WTC11 (cell line): ENCODE measurements around the gene DESI1. TPM values are rescaled to one million over a fixed set of nuclear protein-coding genes. Genes with fewer than 3 reads are reported as not detected.

ENCODE experiments used
- CBFB ChIP-seq: sonication (generic); formaldehyde crosslinking; IDR thresholded peaks from 2 replicates; pipeline ENCODE4 v1.8.1; 2022; ENCODE audit warnings: mild to moderate bottlenecking, low read depth, missing genetic modification reagents
- CDX4 ChIP-seq: fragments of 250-450 bp; sonication (Bioruptor Pico); IDR thresholded peaks from 2 replicates; pipeline ENCODE4 v1.9.0; 2021; ENCODE audit warnings: moderate library complexity, mild to moderate bottlenecking, inconsistent platforms, borderline replicate concordance
- CREB1 ChIP-seq: sonication (generic); formaldehyde crosslinking; IDR thresholded peaks from 2 replicates; pipeline ENCODE4 v1.8.0; 2023; ENCODE audit warnings: mild to moderate bottlenecking, missing genetic modification reagents
- CREM ChIP-seq: sonication (generic); formaldehyde crosslinking; IDR thresholded peaks from 2 replicates; pipeline ENCODE4 v1.8.1; 2022; ENCODE audit warnings: mild to moderate bottlenecking, missing genetic modification reagents, moderate library complexity
- E2F5 ChIP-seq: sonication (generic); formaldehyde crosslinking; IDR thresholded peaks from 2 replicates; pipeline ENCODE4 v1.8.1; 2022; ENCODE audit warnings: mild to moderate bottlenecking, moderate library complexity, missing genetic modification reagents
- ETV6 ChIP-seq: sonication (generic); formaldehyde crosslinking; IDR thresholded peaks from 2 replicates; pipeline ENCODE4 v1.8.1; 2022; ENCODE audit warnings: mild to moderate bottlenecking, missing genetic modification reagents
- FOXK1 ChIP-seq: sonication (generic); formaldehyde crosslinking; IDR thresholded peaks from 2 replicates; pipeline ENCODE4 v1.8.0; 2022; ENCODE audit warnings: mild to moderate bottlenecking, moderate library complexity, missing genetic modification reagents
- FOXP1 ChIP-seq: sonication (generic); formaldehyde crosslinking; IDR thresholded peaks from 2 replicates; pipeline ENCODE4 v1.8.0; 2022; ENCODE audit warnings: missing genetic modification reagents, mild to moderate bottlenecking, moderate library complexity, borderline replicate concordance
- GABPB1 ChIP-seq: sonication (generic); formaldehyde crosslinking; IDR thresholded peaks from 2 replicates; pipeline ENCODE4 v1.8.1; 2023; ENCODE audit warnings: mild to moderate bottlenecking, missing genetic modification reagents
- HMGXB4 ChIP-seq: sonication (generic); formaldehyde crosslinking; IDR thresholded peaks from 2 replicates; pipeline ENCODE4 v1.8.1; 2023; ENCODE audit warnings: mild to moderate bottlenecking, moderate library complexity, missing genetic modification reagents
- MAX ChIP-seq: sonication (generic); formaldehyde crosslinking; IDR thresholded peaks from 2 replicates; pipeline ENCODE4 v1.8.0; 2022; ENCODE audit warnings: mild to moderate bottlenecking, missing genetic modification reagents
- MXD4 ChIP-seq: fragments of 250-450 bp; sonication (Bioruptor Pico); IDR thresholded peaks from 2 replicates; pipeline ENCODE4 v1.8.0; 2021; ENCODE audit warnings: mild to moderate bottlenecking, moderate library complexity, borderline replicate concordance
- MYBL2 ChIP-seq: sonication (generic); formaldehyde crosslinking; IDR thresholded peaks from 2 replicates; pipeline ENCODE4 v1.8.1; 2023; ENCODE audit warnings: mild to moderate bottlenecking, moderate library complexity, missing genetic modification reagents
- NFE2L1 ChIP-seq: sonication (generic); formaldehyde crosslinking; IDR thresholded peaks from 2 replicates; pipeline ENCODE4 v1.8.1; 2023; ENCODE audit warnings: missing genetic modification reagents
- NR3C1 ChIP-seq: sonication (generic); formaldehyde crosslinking; conservative IDR thresholded peaks from 2 replicates; pipeline ENCODE4 v1.8.1; 2023; ENCODE audit warnings: low read depth, mild to moderate bottlenecking, missing genetic modification reagents
- SMAD4 ChIP-seq: sonication (generic); formaldehyde crosslinking; IDR thresholded peaks from 2 replicates; pipeline ENCODE4 v1.8.0; 2022; ENCODE audit warnings: mild to moderate bottlenecking, missing genetic modification reagents
- SP1 ChIP-seq: sonication (generic); formaldehyde crosslinking; conservative IDR thresholded peaks from 2 replicates; pipeline ENCODE4 v1.8.1; 2022; ENCODE audit warnings: missing genetic modification reagents
- TCF7 ChIP-seq: sonication (generic); formaldehyde crosslinking; IDR thresholded peaks from 2 replicates; pipeline ENCODE4 v1.8.0; 2022; ENCODE audit warnings: mild to moderate bottlenecking, low read depth, missing genetic modification reagents, moderate library complexity
- TEAD4 ChIP-seq: sonication (generic); formaldehyde crosslinking; IDR thresholded peaks from 2 replicates; pipeline ENCODE4 v1.8.0; 2022; ENCODE audit warnings: mild to moderate bottlenecking, missing genetic modification reagents
- ZNF425 ChIP-seq: fragments of 250-450 bp; sonication (Bioruptor Pico); conservative IDR thresholded peaks from 2 replicates; pipeline ENCODE4 v1.9.0; 2021; ENCODE audit warnings: mild to moderate bottlenecking
- total RNA-seq: library from RNA; stranded (reverse); gene quantifications from 3 replicates; pipeline ENCODE4 v1.2.3, GENCODE V29; 2021
- TF ChIP-seq, protein P1 (sequence below): fragments of 250-450 bp; sonication (Bioruptor Pico); IDR thresholded peaks from 2 replicates; pipeline ENCODE4 v1.9.0; 2021; ENCODE audit warnings: mild to moderate bottlenecking
- TF ChIP-seq, protein P2 (sequence below): sonication (generic); formaldehyde crosslinking; IDR thresholded peaks from 2 replicates; pipeline ENCODE4 v1.8.1; 2023; ENCODE audit warnings: mild to moderate bottlenecking, missing genetic modification reagents, moderate library complexity
- TF ChIP-seq, protein P3 (sequence below): fragments of 250-450 bp; sonication (Bioruptor Pico); IDR thresholded peaks from 2 replicates; pipeline ENCODE4 v1.9.0; 2021; ENCODE audit warnings: mild to moderate bottlenecking
- TF ChIP-seq, protein P4 (sequence below): sonication (generic); formaldehyde crosslinking; IDR thresholded peaks from 2 replicates; pipeline ENCODE4 v1.8.0; 2023; ENCODE audit warnings: missing genetic modification reagents

DESI1 gene
- total RNA-seq, 1 experiment from 2014 or later, result 32.2 TPM

DNA sequence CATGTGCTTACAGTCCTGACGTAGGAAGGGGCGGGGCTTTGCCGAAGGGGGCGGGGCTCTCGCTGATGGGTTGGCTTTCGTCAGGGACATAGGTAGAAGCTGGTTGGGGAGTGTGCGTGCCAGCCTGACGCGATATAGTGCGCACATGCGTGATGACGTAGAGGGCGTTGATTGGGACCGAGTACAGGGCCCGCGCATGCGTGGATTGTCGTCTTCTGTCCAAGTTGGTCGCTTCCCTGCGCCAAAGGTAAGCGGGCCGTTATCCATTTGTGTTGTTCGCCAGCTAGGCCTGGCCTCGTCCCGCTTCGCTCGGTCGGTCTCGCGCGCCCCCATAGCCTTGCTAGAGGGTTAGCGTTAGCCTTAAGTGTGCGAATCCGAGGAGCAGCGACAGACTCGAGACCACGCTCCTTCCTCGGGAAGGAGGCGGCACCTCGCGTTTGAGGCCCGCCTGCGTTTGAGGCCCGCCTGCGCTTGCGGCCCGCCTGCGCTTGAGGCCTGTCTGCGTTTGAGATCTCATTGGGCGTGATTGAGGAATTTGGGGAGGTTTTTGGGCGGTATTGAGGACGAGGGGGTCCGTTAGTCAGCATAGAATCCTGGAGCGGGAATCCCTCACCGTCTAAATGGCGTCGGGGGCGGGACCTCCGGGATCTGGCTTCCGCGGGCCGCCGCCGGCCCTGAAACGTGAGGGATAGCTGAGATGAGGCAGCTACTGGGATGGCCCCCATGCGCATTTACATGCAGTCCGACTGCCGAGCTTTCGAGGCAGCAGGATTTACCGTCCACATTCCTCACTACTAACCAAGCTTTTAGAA is 462 bp upstream of the DESI1 start, which contains the start of gene XRCC6 (continued):
- TF ChIP-seq, protein P1, sequence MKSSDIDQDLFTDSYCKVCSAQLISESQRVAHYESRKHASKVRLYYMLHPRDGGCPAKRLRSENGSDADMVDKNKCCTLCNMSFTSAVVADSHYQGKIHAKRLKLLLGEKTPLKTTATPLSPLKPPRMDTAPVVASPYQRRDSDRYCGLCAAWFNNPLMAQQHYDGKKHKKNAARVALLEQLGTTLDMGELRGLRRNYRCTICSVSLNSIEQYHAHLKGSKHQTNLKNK (CRISPR knock-in tag), result no peak
- no peak for TF ChIP-seq ZNF425
- TF ChIP-seq, protein P2, sequence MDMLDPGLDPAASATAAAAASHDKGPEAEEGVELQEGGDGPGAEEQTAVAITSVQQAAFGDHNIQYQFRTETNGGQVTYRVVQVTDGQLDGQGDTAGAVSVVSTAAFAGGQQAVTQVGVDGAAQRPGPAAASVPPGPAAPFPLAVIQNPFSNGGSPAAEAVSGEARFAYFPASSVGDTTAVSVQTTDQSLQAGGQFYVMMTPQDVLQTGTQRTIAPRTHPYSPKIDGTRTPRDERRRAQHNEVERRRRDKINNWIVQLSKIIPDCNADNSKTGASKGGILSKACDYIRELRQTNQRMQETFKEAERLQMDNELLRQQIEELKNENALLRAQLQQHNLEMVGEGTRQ, result peak; percentile 13; the same call in 1 of the 2 replicates
- TF ChIP-seq, protein P3, sequence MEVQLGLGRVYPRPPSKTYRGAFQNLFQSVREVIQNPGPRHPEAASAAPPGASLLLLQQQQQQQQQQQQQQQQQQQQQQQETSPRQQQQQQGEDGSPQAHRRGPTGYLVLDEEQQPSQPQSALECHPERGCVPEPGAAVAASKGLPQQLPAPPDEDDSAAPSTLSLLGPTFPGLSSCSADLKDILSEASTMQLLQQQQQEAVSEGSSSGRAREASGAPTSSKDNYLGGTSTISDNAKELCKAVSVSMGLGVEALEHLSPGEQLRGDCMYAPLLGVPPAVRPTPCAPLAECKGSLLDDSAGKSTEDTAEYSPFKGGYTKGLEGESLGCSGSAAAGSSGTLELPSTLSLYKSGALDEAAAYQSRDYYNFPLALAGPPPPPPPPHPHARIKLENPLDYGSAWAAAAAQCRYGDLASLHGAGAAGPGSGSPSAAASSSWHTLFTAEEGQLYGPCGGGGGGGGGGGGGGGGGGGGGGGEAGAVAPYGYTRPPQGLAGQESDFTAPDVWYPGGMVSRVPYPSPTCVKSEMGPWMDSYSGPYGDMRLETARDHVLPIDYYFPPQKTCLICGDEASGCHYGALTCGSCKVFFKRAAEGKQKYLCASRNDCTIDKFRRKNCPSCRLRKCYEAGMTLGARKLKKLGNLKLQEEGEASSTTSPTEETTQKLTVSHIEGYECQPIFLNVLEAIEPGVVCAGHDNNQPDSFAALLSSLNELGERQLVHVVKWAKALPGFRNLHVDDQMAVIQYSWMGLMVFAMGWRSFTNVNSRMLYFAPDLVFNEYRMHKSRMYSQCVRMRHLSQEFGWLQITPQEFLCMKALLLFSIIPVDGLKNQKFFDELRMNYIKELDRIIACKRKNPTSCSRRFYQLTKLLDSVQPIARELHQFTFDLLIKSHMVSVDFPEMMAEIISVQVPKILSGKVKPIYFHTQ (CRISPR knock-in tag), result no peak; the same call in 1 of the 2 replicates
- TF ChIP-seq CREM (CRISPR knock-in tag), result peak; percentile 91
- peak; percentile 89 for TF ChIP-seq MAX
- TF ChIP-seq E2F5 (CRISPR knock-in tag), result 0 out of 2 replicates have a peak, but pooled peaks have one; percentile 58
- TF ChIP-seq MYBL2 (CRISPR knock-in tag), result peak; percentile 70
- peak; percentile 4; the same call in 1 of the 2 replicates for TF ChIP-seq GABPB1
- no peak for TF ChIP-seq NR3C1 (CRISPR knock-in tag)
- TF ChIP-seq TCF7 (CRISPR knock-in tag), result peak; percentile 81; the same call in 1 of the 2 replicates
- 0 out of 2 replicates have a peak, but pooled peaks have one; percentile 53 for TF ChIP-seq TEAD4 (CRISPR knock-in tag)
- TF ChIP-seq MXD4 (CRISPR knock-in tag), result no peak
- peak; percentile 74; the same call in 1 of the 2 replicates for TF ChIP-seq SMAD4 (CRISPR knock-in tag)
- peak; percentile 80; the same call in 1 of the 2 replicates for TF ChIP-seq CBFB (CRISPR knock-in tag)
- TF ChIP-seq CREB1, result peak; percentile 59
- TF ChIP-seq CDX4 (CRISPR knock-in tag), result no peak
- TF ChIP-seq FOXK1 (CRISPR knock-in tag), result peak; percentile 85
- TF ChIP-seq ETV6 (CRISPR knock-in tag), result peak; percentile 69; the same call in 1 of the 2 replicates
- peak; percentile 85; the same call in 1 of the 2 replicates for TF ChIP-seq FOXP1 (CRISPR knock-in tag)
- TF ChIP-seq, protein P4, sequence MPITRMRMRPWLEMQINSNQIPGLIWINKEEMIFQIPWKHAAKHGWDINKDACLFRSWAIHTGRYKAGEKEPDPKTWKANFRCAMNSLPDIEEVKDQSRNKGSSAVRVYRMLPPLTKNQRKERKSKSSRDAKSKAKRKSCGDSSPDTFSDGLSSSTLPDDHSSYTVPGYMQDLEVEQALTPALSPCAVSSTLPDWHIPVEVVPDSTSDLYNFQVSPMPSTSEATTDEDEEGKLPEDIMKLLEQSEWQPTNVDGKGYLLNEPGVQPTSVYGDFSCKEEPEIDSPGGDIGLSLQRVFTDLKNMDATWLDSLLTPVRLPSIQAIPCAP (CRISPR knock-in tag), result no peak
- peak; percentile 84 for TF ChIP-seq NFE2L1 (CRISPR knock-in tag)
- no peak; the same call in 1 of the 2 replicates for TF ChIP-seq HMGXB4 (CRISPR knock-in tag)
- TF ChIP-seq SP1 (CRISPR knock-in tag), result peak; percentile 79
